HepG2 (cell line): ENCODE results near the gene ACSM2A. TPM values are rescaled to one million over a fixed set of nuclear protein-coding genes. Genes with fewer than 3 reads are reported as not detected.

Experiments
- ATM ChIP-seq: fragments of 450-650 bp; IDR thresholded peaks from 2 replicates; pipeline ENCODE4 v1.7.1; 2017; ENCODE audit warnings: mild to moderate bottlenecking, borderline replicate concordance
- EED ChIP-seq: sonication (generic); formaldehyde crosslinking; IDR thresholded peaks from 2 replicates; pipeline ENCODE4 v1.5.0; 2020; ENCODE audit warnings: mild to moderate bottlenecking, missing genetic modification reagents
- FOXC1 ChIP-seq: sonication (generic); formaldehyde crosslinking; IDR thresholded peaks from 2 replicates; pipeline ENCODE4 v1.8.0; 2022; ENCODE audit warnings: mild to moderate bottlenecking, missing genetic modification reagents, borderline replicate concordance
- FOXM1 ChIP-seq: sonication (generic); formaldehyde crosslinking; IDR thresholded peaks from 2 replicates; pipeline ENCODE4 v1.5.0; 2020; ENCODE audit warnings: missing genetic modification reagents
- FOXP4 ChIP-seq: sonication (generic); formaldehyde crosslinking; IDR thresholded peaks from 2 replicates; pipeline ENCODE4 v1.4.0; 2020; ENCODE audit warnings: missing genetic modification reagents
- KLF16 ChIP-seq, 2 experiments: sonication (generic) in 1 of 2; formaldehyde crosslinking in 1 of 2; IDR thresholded peaks; 2 replicates each; pipeline versions ENCODE4 v1.6.1 to v1.8.0; 2016 to 2023; ENCODE audit warnings: missing genetic modification reagents in 2 of 2, missing compliant biosample characterization in 1 of 2
- NKX3-1 ChIP-seq: sonication (generic); formaldehyde crosslinking; IDR thresholded peaks from 2 replicates; pipeline ENCODE4 v1.5.0; 2020; ENCODE audit warnings: missing genetic modification reagents
- ONECUT2 ChIP-seq: sonication (generic); formaldehyde crosslinking; IDR thresholded peaks from 2 replicates; pipeline ENCODE4 v1.4.0; 2020; ENCODE audit warnings: missing genetic modification reagents
- RFX3 ChIP-seq: IDR thresholded peaks from 2 replicates; pipeline ENCODE4 v1.6.1; 2016; ENCODE audit warnings: missing biosample characterization, missing genetic modification reagents
- RFX5 ChIP-seq: IDR thresholded peaks from 2 replicates; pipeline ENCODE4 v1.6.1; 2011; ENCODE audit warnings: low read depth, low read length, improper control_type of control experiment
- SP4 ChIP-seq: sonication (generic); formaldehyde crosslinking; IDR thresholded peaks from 2 replicates; pipeline ENCODE4 v1.8.1; 2023; ENCODE audit warnings: mild to moderate bottlenecking, missing genetic modification reagents
- SYNCRIP ChIP-seq: fragments of 200-400 bp; formaldehyde crosslinking; IDR thresholded peaks from 2 replicates; pipeline ENCODE4 v1.6.1; 2018; ENCODE audit warnings: mild to moderate bottlenecking, low read depth, low read length; ENCODE audit not compliant: insufficient read depth
- TBP ChIP-seq: sonication (generic); formaldehyde crosslinking; IDR thresholded peaks from 2 replicates; pipeline ENCODE4 v1.5.0; 2020; ENCODE audit warnings: missing genetic modification reagents
- ZBTB7A ChIP-seq: sonication (generic); formaldehyde crosslinking; IDR thresholded peaks from 2 replicates; pipeline ENCODE4 v1.8.0; 2022; ENCODE audit warnings: mild to moderate bottlenecking, missing genetic modification reagents
- ZFAT ChIP-seq: sonication (generic); formaldehyde crosslinking; conservative IDR thresholded peaks from 2 replicates; pipeline ENCODE4 v1.8.1; 2023; ENCODE audit warnings: missing genetic modification reagents, inconsistent platforms
- ZNF282 ChIP-seq: fragments of 450-650 bp; IDR thresholded peaks from 2 replicates; pipeline ENCODE4 v1.6.1; 2018; ENCODE audit not compliant: partially characterized antibody
- ZNF605 ChIP-seq: sonication (generic); formaldehyde crosslinking; IDR thresholded peaks from 2 replicates; pipeline ENCODE4 v1.8.0; 2022; ENCODE audit warnings: mild to moderate bottlenecking, missing genetic modification reagents
- ZNF790 ChIP-seq: sonication (generic); formaldehyde crosslinking; IDR thresholded peaks from 2 replicates; pipeline ENCODE4 v1.8.0; 2022; ENCODE audit warnings: missing genetic modification reagents, mild to moderate bottlenecking, borderline replicate concordance
- polyA plus RNA-seq, 8 experiments: library from polyadenylated mRNA; depleted of rRNA in 3 of 8; stranded (reverse) in 7 of 8; unstranded in 1 of 8; fragments of >200 nt; fragmentation: Illumina TruSeq in 4 of 8; extraction: Trizol in 4 of 8; gene quantifications; 2 replicates each; pipeline versions ENCODE4 v1.2.1 to v1.2.3, GENCODE V29; 2011 to 2016; ENCODE audit warnings: low read depth in 4 of 8, missing spikeins in 1 of 8, mixed read lengths in 1 of 8; ENCODE audit not compliant: insufficient read depth in 1 of 8
- total RNA-seq, 5 experiments: library from RNA; depleted of rRNA; stranded (reverse); fragments of >200 nt; fragmentation: Illumina TruSeq; extraction: Trizol; gene quantifications; 2 replicates each; pipeline ENCODE4 v1.2.3, GENCODE V29; 2016; ENCODE audit warnings: low read depth in 1 of 5
- TF ChIP-seq, protein P1 (sequence below): sonication (generic); formaldehyde crosslinking; IDR thresholded peaks from 2 replicates; pipeline ENCODE4 v1.5.1; 2020; ENCODE audit warnings: mild to moderate bottlenecking, missing genetic modification reagents, borderline replicate concordance

ACSM2A gene
- total and polyA plus RNA-seq, 2 of the 13 experiments (the other 11 are each of a cell fraction or from before 2014, with no cell fraction given), result 11.4 to 16.3 TPM

DNA sequence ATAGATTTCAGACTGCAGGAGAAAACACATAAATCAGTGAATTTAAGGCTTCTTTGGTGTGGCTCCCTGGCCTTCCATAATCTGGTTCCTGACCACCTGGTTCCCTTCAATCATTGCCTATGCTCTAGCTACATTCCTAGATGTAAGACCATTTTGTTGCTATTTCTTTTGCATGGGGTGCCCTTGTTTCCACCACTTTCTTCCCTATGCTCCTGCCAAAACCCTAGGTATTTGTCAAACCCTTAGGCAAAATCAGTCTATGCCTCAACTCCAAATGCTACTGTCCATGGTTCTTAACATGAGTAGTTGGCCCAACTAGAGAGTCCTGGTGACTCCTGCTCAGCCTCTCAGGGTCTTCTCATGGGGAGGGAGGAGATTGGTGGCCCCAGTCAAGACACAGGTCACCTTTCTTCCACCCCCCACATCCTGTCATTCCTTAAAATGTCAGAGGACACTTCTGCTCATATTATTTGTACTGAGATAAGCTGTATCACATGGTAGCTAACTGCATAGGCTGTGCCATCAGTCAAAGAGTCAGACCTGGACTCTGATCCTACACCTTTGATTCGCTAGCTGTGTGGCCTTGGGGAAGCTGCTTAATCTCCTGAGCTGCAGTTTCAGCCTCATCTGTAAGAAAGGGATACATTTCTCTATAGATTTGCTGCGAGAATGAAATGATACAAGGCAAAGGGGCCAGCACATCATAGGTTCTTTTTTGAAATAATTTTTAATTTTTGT, 27.0 kb upstream of the ACSM2A start (continued):
- TF ChIP-seq, protein P1, sequence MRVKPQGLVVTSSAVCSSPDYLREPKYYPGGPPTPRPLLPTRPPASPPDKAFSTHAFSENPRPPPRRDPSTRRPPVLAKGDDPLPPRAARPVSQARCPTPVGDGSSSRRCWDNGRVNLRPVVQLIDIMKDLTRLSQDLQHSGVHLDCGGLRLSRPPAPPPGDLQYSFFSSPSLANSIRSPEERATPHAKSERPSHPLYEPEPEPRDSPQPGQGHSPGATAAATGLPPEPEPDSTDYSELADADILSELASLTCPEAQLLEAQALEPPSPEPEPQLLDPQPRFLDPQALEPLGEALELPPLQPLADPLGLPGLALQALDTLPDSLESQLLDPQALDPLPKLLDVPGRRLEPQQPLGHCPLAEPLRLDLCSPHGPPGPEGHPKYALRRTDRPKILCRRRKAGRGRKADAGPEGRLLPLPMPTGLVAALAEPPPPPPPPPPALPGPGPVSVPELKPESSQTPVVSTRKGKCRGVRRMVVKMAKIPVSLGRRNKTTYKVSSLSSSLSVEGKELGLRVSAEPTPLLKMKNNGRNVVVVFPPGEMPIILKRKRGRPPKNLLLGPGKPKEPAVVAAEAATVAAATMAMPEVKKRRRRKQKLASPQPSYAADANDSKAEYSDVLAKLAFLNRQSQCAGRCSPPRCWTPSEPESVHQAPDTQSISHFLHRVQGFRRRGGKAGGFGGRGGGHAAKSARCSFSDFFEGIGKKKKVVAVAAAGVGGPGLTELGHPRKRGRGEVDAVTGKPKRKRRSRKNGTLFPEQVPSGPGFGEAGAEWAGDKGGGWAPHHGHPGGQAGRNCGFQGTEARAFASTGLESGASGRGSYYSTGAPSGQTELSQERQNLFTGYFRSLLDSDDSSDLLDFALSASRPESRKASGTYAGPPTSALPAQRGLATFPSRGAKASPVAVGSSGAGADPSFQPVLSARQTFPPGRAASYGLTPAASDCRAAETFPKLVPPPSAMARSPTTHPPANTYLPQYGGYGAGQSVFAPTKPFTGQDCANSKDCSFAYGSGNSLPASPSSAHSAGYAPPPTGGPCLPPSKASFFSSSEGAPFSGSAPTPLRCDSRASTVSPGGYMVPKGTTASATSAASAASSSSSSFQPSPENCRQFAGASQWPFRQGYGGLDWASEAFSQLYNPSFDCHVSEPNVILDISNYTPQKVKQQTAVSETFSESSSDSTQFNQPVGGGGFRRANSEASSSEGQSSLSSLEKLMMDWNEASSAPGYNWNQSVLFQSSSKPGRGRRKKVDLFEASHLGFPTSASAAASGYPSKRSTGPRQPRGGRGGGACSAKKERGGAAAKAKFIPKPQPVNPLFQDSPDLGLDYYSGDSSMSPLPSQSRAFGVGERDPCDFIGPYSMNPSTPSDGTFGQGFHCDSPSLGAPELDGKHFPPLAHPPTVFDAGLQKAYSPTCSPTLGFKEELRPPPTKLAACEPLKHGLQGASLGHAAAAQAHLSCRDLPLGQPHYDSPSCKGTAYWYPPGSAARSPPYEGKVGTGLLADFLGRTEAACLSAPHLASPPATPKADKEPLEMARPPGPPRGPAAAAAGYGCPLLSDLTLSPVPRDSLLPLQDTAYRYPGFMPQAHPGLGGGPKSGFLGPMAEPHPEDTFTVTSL (CRISPR knock-in tag), result 0 out of 2 replicates have a peak, but pooled peaks have one; percentile 90
- no peak for TF ChIP-seq FOXM1 (CRISPR knock-in tag)
- peak; percentile 76; the same call in 1 of the 2 replicates for TF ChIP-seq ZBTB7A (CRISPR knock-in tag)
- TF ChIP-seq SYNCRIP, result no peak
- no peak for TF ChIP-seq RFX3 (CRISPR knock-in tag)
- no peak for TF ChIP-seq ZNF790 (CRISPR knock-in tag)
- no peak for TF ChIP-seq RFX5
- 0 out of 4 replicates have a peak, but pooled peaks of 1 of the 2 experiments have one; percentile 43 for TF ChIP-seq KLF16 (CRISPR knock-in tag; IDR thresholded peaks at IDR 0.05)
- TF ChIP-seq FOXP4 (CRISPR knock-in tag), result peak; percentile 71
- TF ChIP-seq EED (CRISPR knock-in tag), result no peak
- TF ChIP-seq SP4 (CRISPR knock-in tag), result peak; percentile 72
- peak; percentile 84; the same call in 1 of the 2 replicates for TF ChIP-seq TBP (CRISPR knock-in tag)
- no peak for TF ChIP-seq ZFAT (CRISPR knock-in tag)
- TF ChIP-seq ZNF282, result no peak
- no peak for TF ChIP-seq NKX3-1
- TF ChIP-seq FOXC1, result no peak; the same call in 1 of the 2 replicates
- TF ChIP-seq ONECUT2, result peak; percentile 50; the same call in 1 of the 2 replicates
- TF ChIP-seq ATM, result no peak
- peak; percentile 81 for TF ChIP-seq ZNF605
